CD4-positive, alpha-beta T cell treated with Interferon gamma for 1 hour (primary cell): ENCODE measurements around the gene AHCYL1.
A peak's percentile ranks its signal among the peaks of the same experiment; 100 is the strongest.
"Not testable (repeated sequence)": the region's sequence is repeated elsewhere in the genome, so short reads cannot be mapped to it uniquely, and the experiment has no call there.

ENCODE experiments used
- DNase-seq: peaks from one replicate; pipeline ENCODE4 v3.0.0-alpha.2; 2020

AHCYL1 gene

DNA sequence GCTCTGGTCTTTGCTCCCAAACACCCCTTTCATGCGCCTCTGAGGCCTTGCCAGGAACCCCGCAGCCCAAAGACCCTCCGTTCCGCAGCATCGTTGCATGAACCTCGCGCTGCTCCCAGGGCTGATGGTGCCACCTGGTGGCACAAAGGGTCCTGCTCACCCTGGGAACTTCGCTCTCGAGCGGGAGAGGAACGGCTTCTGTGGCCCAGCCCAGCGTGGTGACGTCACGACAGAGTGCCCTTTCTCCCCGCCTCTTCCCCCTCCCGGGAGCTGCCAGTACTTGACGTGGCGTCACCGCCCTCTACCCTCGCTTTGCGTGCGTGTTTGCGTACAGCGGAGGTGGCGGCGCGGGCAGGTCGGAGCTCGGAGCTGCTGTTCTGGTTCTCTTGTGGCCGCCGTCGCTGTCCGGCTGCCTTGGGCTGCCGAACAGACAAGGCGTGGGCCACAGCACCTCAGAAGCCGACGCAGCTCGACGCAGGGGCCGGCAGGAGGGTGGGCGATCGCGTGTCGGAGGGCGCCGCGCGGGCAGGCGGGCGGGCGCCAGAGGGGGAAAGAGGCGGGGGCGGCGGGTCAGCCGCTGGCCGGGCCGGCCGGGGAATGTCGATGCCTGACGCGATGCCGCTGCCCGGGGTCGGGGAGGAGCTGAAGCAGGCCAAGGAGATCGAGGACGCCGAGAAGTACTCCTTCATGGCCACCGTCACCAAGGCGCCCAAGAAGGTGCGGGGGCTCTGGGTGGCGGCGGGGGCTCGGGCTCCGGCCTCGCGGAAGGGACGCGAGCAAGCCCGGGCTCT lies at the start of gene AHCYL1:
Gene AHCYL1 (plus strand): TSS at position 310 of the 791 bp plus-strand sequence. CDS start 288 bp downstream, at position 598.
- DNase-seq = peak; percentile 99

DNA sequence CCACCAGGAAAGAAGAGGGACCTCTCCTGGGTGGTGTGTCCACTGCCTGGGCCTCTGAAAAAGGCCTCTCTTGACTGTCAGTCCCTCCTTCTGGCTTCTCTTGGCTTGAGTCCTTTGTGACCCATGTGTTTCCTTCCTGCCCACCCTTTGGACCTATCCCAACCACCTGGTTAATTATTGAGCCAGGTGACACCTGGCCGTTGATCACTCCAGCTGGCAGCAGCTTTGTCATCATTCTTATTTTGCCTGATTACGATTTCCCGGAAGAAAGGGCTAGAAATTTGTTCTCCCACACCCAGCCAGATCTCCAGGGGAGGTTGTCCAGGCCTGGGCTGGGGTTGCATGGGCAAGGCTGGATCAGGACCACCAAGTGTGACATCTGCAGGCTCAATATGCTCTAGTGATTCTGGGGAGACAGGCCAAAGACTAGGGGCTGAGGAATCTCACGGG lies 49.1 kb upstream of the AHCYL1 start:
- DNase-seq = no peak

GRCh38 chr1:109937738-109938137 lies 46.8 kb upstream of the AHCYL1 start:
- no peak for DNase-seq

DNA sequence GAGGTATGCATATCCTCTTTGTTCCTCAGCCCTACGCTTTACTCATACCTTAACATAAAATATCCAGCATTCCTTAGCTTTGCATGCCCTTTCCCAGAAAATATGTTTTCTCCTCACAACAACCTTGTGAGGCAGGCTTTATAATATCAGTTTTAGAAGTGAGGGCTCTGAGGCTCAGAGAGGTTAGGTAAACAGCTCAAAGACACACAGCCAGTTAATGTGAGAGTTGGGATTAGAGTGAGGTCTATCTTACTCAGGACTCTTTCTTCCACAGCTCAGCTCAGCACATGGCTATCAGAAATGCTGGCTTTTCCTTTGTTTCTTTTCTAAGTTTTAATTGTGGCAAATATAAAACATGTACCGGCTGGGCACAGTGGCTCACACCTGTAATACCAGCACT lies 46.0 kb upstream of the AHCYL1 start:
- DNase-seq = no peak

DNA sequence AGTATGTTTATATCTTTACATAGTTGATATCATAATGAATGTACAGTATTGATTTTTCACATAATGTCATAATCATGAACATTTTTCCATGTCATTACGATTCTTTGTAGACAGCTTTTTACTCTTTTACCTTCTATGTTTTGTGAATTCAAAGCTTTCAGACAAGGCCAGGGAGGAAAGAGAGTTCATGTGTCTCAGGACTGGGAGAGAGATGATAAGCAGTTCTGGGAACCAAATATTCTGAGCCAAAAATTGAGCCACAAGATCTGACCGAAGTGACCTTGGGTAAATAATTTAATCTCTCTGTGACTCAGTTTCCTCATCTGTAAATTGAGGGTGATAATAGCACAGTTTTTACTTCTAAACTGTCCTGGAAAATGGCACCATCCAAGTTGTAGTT lies 42.1 kb upstream of the AHCYL1 start:
- no peak for DNase-seq

- no peak for DNase-seq
Measured at GRCh38 chr1:109944541-109944940, 40.0 kb upstream of the AHCYL1 start.

DNA sequence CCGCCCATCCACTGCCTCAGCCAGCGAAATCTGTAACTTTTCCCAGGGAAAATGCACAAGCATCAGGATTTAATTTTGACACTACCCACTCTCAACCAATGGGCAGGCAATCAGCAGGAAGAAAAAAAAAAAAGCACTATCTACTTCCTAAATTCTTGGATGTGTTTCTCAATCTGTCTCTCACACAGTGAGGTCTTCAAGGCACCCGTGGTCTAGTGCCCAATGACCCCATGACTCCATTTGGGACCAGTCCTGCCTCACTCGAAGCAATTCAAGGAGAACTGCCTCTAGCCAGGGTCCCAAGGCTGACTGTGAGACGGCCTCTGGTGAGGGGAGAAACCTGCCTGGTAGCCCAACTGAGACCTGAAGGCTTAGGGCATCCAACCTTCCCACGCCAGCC lies 38.1 kb upstream of the AHCYL1 start:
- DNase-seq = no peak

- DNase-seq = no peak
Measured at GRCh38 chr1:109947582-109948284, 36.8 kb upstream of the AHCYL1 start.

DNA sequence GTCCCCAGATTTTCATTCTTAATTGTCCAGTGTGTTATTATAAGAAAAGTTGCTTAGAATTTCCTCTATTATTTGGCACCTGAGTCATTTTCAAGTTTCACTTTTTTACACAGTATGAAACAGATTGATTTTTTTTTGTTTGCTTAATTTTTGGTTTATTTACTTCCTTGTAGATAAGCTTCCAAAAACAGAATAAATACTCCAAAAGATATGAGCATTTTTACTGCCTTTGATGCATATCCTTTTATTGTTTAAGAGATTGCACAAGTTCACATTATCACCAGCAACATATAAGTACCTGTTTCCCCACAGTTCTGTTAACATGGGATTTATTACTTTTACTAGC lies 36.3 kb upstream of the AHCYL1 start:
- no peak for DNase-seq

- no peak for DNase-seq
Measured at GRCh38 chr1:109950038-109950437, 34.5 kb upstream of the AHCYL1 start.

- DNase-seq = no peak
Measured at GRCh38 chr1:109950509-109950908, 34.1 kb upstream of the AHCYL1 start.

GRCh38 chr1:109951501-109951900 lies 33.1 kb upstream of the AHCYL1 start:
- DNase-seq = not testable (repeated sequence)

- DNase-seq = no peak
Measured at GRCh38 chr1:109954041-109954512, 30.5 kb upstream of the AHCYL1 start.

DNA sequence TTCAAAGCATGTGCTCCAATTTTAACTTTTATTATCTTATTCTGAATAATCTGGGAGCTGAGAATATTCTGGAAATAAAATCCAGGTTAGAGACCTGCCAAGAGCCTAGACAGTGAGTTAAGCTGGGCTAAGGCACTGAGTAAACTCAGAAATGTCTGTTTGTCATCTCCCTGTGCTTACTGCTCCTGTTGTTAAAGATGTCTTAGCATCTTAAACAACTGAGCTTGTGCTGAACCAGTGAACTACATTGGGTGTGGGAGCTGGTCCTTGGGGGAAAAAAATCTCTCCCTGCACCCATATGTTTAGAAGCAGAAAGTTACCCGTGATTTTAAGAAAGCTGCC lies 25.0 kb upstream of the AHCYL1 start:
- DNase-seq = no peak

- DNase-seq = no peak
Measured at GRCh38 chr1:109959974-109960744, 24.4 kb upstream of the AHCYL1 start.

- DNase-seq = no peak
Measured at GRCh38 chr1:109960745-109961094, 23.8 kb upstream of the AHCYL1 start.

DNA sequence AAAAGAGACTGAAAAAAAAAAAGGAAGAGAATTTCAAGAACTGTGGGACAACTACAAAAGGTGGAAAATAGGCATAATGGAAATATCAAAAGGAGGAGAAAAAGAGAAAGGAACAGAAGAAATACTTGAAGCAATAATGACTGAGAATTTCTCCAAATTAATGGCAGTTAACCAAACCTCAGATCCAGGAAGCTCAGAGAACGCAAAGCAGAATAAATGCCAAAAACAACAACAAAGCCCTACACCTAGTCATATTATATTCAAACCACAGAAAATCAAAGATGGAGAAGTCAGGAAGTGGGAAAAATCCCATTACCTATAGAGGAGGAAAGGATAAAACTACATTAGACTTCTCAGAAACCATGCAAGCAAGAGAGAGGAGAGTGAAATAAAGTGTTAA lies 20.7 kb upstream of the AHCYL1 start:
- no peak for DNase-seq

DNA sequence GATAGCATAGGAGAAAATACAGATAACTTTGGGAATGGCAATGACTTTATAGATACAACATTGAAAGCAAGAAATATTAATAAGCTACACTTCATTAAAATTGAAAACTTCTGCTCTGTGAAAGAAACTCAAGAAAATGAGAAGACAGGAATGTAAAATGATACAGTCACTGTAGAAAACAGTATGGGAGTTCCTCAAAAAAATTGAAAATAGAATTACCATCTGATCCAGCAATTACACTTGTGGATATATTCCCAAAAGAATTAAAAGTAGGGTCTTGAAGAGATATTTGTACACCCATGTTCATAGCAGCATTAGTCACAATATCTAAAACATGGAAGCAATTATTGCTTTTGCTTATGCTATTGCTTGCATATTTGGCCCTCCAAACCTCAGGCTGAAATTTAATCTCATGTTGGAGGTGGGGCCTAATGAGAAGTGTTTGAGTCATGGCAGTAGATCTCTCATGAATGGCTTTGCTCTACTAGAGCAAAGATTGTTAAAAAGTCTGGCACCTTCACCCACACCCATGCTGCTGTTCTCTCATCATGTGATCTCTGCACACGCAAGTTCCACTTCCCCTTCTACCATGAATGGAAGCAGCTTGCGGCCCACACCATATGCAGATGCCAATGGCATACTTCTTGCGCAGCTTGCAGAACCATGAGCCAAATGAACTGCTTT lies 15.3 kb upstream of the AHCYL1 start:
- no peak for DNase-seq

DNA sequence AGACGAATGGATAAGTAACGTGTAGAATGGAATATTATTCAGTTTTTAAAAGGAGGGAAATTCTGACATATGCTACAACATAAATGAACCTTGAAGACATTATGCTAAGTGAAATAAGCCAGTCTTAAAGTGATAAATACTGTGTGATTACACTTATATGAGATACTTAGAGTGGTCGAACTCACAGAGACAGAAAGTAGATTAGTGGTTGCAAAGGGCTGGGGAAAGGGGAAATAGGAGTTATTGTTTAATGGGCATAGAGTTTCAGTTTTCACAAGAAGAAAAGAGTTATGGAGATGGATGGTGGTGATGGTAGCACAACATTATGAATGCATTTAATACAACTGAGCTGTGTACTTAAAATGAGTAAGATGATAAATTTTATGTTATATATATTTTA lies 14.7 kb upstream of the AHCYL1 start:
- no peak for DNase-seq

DNA sequence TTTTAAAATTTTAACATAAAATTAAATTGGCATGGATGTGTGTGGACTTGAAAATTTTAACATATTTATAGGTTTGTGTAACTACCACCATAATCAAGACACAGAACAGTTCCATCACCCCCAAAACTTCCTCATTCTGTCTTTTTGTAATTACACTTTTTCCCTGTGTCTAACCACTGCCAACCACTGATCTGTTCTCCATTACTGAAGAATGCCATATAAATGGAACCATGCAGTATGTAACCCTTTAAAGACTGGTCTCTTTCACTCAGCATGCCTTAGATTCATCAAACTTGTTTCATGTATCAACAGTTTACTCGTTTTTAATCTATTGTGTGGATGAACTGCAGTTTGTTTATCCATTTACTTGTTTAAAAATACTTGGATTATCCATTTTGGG lies 13.0 kb upstream of the AHCYL1 start:
- DNase-seq = no peak

GRCh38 chr1:109974191-109974590 lies 10.4 kb upstream of the AHCYL1 start:
- DNase-seq = no peak

DNA sequence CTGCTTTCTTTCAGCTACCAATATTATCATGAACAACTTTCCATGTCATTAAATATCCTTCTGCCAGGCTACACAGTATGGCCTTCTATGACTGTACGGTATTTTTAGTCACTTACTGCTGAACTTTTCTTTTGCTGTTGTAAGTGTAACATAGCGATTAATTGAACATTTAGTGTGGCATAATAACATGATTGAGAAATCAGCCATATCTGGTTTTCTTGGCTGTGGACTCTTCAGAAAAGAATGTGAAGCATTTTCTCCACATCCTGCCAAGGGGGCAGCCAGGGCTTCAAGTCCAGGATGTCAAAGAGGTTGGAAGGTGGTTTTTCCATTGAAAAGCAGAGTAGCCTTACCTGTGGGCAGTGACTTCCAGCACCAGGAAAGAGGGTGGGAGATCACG lies 8.8 kb upstream of the AHCYL1 start:
- no peak for DNase-seq

DNA sequence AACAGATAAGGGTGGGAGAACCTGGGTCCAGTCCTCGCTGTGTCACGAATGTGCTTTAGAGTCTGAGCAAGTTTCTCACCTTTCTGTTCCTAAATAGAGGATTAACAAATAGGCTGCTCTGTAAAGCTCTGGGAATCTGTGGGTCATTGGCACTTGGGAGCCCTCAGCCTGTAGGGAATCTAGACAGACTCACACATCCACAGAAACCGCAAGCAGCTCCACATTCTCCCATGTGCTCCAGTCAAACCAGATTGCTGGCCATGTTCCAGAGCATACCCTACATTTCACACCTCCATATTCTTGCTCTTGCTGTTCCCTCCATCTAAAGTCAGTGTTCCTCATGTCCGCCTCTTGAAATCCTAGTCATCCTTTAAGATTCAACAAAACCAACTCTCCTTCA lies 7.8 kb upstream of the AHCYL1 start:
- no peak for DNase-seq
